GM12878 (cell line): ENCODE results near the gene THADA. TPM values are rescaled to one million over a fixed set of nuclear protein-coding genes. Genes with fewer than 3 reads are reported as not detected.

Experiments used
- BACH1 ChIP-seq: fragments of 450-650 bp; IDR thresholded peaks from 2 replicates; pipeline ENCODE4 v1.6.1; 2017; ENCODE audit warnings: mild to moderate bottlenecking, borderline replicate concordance
- BMI1 ChIP-seq: fragments of 450-650 bp; IDR thresholded peaks from 2 replicates; pipeline ENCODE4 v1.6.1; 2016; ENCODE audit warnings: mild to moderate bottlenecking, moderate library complexity, borderline replicate concordance
- CBFB ChIP-seq: IDR thresholded peaks from 2 replicates; pipeline ENCODE4 v1.6.1; 2016; ENCODE audit warnings: antibody characterized with exemption, low read depth
- CHD2 ChIP-seq: IDR thresholded peaks from 2 replicates; pipeline ENCODE4 v1.6.1; 2011; ENCODE audit warnings: low read depth, low read length, improper control_type of control experiment, borderline replicate concordance
- EED ChIP-seq: sonication (generic); IDR thresholded peaks from 2 replicates; pipeline ENCODE4 v1.6.1; 2016; ENCODE audit warnings: antibody characterized with exemption, low read depth
- FOXM1 ChIP-seq: IDR thresholded peaks from 2 replicates; pipeline ENCODE4 v1.6.1; 2012; ENCODE audit warnings: low read depth, mild to moderate bottlenecking, inconsistent platforms, low read length, moderate library complexity
- IKZF2 ChIP-seq, 2 experiments: fragments of 450-650 bp; IDR thresholded peaks; 2 replicates each; pipeline ENCODE4 v1.6.1; 2017; ENCODE audit warnings: mild to moderate bottlenecking in 2 of 2, moderate library complexity in 2 of 2
- IRF5 ChIP-seq: fragments of 450-650 bp; IDR thresholded peaks from 2 replicates; pipeline ENCODE4 v1.6.1; 2017; ENCODE audit warnings: borderline replicate concordance
- KLF5 ChIP-seq: fragments of 450-650 bp; IDR thresholded peaks from 2 replicates; pipeline ENCODE4 v1.6.1; 2014; ENCODE audit warnings: mild to moderate bottlenecking; ENCODE audit not compliant: partially characterized antibody
- MTA2 ChIP-seq: fragments of 450-650 bp; IDR thresholded peaks from 2 replicates; pipeline ENCODE4 v1.6.1; 2016; ENCODE audit warnings: low read depth, mild to moderate bottlenecking, moderate library complexity
- NBN ChIP-seq: fragments of 450-650 bp; IDR thresholded peaks from 2 replicates; pipeline ENCODE4 v1.6.1; 2016
- NFIC ChIP-seq: IDR thresholded peaks from 2 replicates; pipeline ENCODE4 v1.6.1; 2012; ENCODE audit warnings: low read depth, mild to moderate bottlenecking, inconsistent platforms, low read length, moderate library complexity
- NR2C1 ChIP-seq: fragments of 450-650 bp; IDR thresholded peaks from 2 replicates; pipeline ENCODE4 v1.6.1; 2017; ENCODE audit warnings: antibody characterized with exemption, mild to moderate bottlenecking, moderate library complexity
- RELB ChIP-seq: fragments of 450-650 bp; IDR thresholded peaks from 2 replicates; pipeline ENCODE4 v1.6.1; 2017; ENCODE audit warnings: low read depth, mild to moderate bottlenecking, moderate library complexity
- SUZ12 ChIP-seq: fragments of 200-600 bp; sonication (generic); IDR thresholded peaks from one replicate; pipeline ENCODE4 v1.6.1; 2018; ENCODE audit warnings: antibody characterized with exemption, mild to moderate bottlenecking; ENCODE audit not compliant: unreplicated experiment
- ZBTB11 ChIP-seq: fragments of 450-650 bp; formaldehyde crosslinking; IDR thresholded peaks from 2 replicates; pipeline ENCODE4 v1.5.0; 2022; ENCODE audit warnings: mild to moderate bottlenecking, missing genetic modification characterization
- ZBTB33 ChIP-seq: fragments of 450-650 bp; IDR thresholded peaks from 2 replicates; pipeline ENCODE4 v1.6.1; 2017; ENCODE audit warnings: mild to moderate bottlenecking
- ZNF592 ChIP-seq: fragments of 450-650 bp; IDR thresholded peaks from 2 replicates; pipeline ENCODE4 v1.6.1; 2017; ENCODE audit warnings: mild to moderate bottlenecking, moderate library complexity
- polyA plus RNA-seq, 11 experiments: library from polyadenylated mRNA; depleted of rRNA in 4 of 11; unstranded in 6 of 11; stranded (reverse) in 5 of 11; fragments of >200 nt; fragmentation: Nextera tagmentation in 4 of 11; fragmentation: Illumina TruSeq in 1 of 11; extraction: Ambion mirVana in 4 of 11; extraction: Trizol in 1 of 11; gene quantifications; 1 replicate in 1 of 11; 2 replicates in 10 of 11; pipeline versions ENCODE4 v1.2.1 to v1.2.3, GENCODE V29; 2011 to 2016; ENCODE audit warnings: inconsistent platforms in 2 of 11, missing spikeins in 2 of 11, low read depth in 1 of 11
- total RNA-seq, 4 experiments: library from RNA; depleted of rRNA in 3 of 4; stranded (reverse); fragments of >200 nt in 3 of 4; fragmentation: Illumina TruSeq in 1 of 4; extraction: Trizol in 1 of 4; gene quantifications; 2 replicates each; pipeline versions ENCODE4 v1.2.1 to v1.2.3, GENCODE V29; 2013 to 2021

Gene THADA
- total and polyA plus RNA-seq, 10 of the 15 experiments (the other 5 are each of a cell fraction or from before 2014, with no cell fraction given): 14.6 to 33.2 (median 23.2) TPM

GRCh38 chr2:43461453-43462073 lies 134.3 kb downstream of the THADA start (continued):
- TF ChIP-seq RELB: peak; percentile 58; the same call in 1 of the 2 replicates
- no peak for TF ChIP-seq FOXM1
- no peak for TF ChIP-seq CBFB
- peak; percentile 65; the same call in 1 of the 2 replicates for TF ChIP-seq CHD2
- TF ChIP-seq ZNF592: no peak
- no peak for TF ChIP-seq BMI1
- TF ChIP-seq NFIC: peak; percentile 34; the same call in 1 of the 2 replicates
- no peak for TF ChIP-seq ZBTB33
- no peak for TF ChIP-seq KLF5
- TF ChIP-seq NR2C1: peak; percentile 54
- peak; percentile 74 for TF ChIP-seq EED
- no peak; the same call in 1 of the 2 replicates for TF ChIP-seq BACH1
- TF ChIP-seq SUZ12: no peak
- no peak for TF ChIP-seq ZBTB11
- TF ChIP-seq IKZF2 (IDR thresholded peaks at IDR 0.05): peak; percentile 77 to 90
- no peak for TF ChIP-seq IRF5
- TF ChIP-seq NBN: 0 out of 2 replicates have a peak, but pooled peaks have one; percentile 50
- peak; percentile 80 for TF ChIP-seq MTA2
